NCI-H446 (cell line): ENCODE data around the gene ITPRID1.

Experiments
- DNase-seq, 2 experiments: peaks; one replicate each; lab custom pipeline; 2025; lab: John Stamatoyannopoulos, UW

The ITPRID1 gene

GRCh38 chr7:31695859-31696614, 182.1 kb downstream of the ITPRID1 start:
- no peak for DNase-seq

DNA sequence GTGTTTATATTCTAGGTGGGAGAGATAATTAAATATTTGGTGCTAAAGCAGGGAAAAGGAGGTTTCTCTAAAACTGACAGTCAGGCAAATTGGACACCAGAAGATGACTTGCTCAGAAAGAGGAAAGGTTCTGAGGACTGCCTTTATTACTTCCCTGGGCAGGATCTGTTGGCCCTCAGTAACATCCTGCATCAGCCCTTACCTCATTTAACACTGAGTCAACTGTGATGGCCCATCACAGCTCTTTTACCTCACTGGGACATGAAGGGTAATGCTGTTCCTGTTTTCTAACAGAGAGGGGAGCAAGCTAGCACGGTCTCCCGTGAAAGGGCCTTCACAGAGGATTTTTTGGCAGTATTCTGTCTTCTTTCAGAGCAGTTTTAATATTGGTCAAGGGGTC, 185.2 kb downstream of the ITPRID1 start:
- DNase-seq: no peak

GRCh38 chr7:31702354-31702753, 188.5 kb downstream of the ITPRID1 start:
- no peak for DNase-seq

- no peak for DNase-seq
These were observed 191.5 kb downstream of the ITPRID1 start for GRCh38 chr7:31705377-31705776.

GRCh38 chr7:31707089-31707488, 193.2 kb downstream of the ITPRID1 start:
- DNase-seq: no peak
